ENCODE data around the gene PRDM16. TPM values are rescaled to one million over a fixed set of nuclear protein-coding genes. Genes with fewer than 3 reads are reported as not detected.

The PRDM16 gene
- total RNA-seq, 4 donors from 2014 or later: 0.26 to 7.7 (median 0.35) TPM; not detected in 1

GRCh38 chr1:3230553-3230952, 161.6 kb downstream of the PRDM16 start:
- Histone ChIP-seq H3K27me3 (no peaks in the 10 kb centered on the region), H3K36me3 (no peaks in the 10 kb centered on the region), H3K27ac (no peak overlapping the region), H3K4me3 (no peak overlapping the region), H3K4me1 (no peaks in the 10 kb centered on the region), H3K9me3 (no peaks in the 10 kb centered on the region)
- intact Hi-C loops (cut with DNase I; ENCODE audit: low total_unique reads): no loop called here
- no peak for TF ChIP-seq POLR2A (IDR thresholded peaks at IDR 0.05)
- no peak for TF ChIP-seq CTCF (IDR thresholded peaks at IDR 0.05)
- no peak for DNase-seq

GRCh38 chr1:3231245-3231644, 162.2 kb downstream of the PRDM16 start:
- Histone ChIP-seq H3K4me3 (no peak overlapping the region), H3K9me3 (no peaks in the 10 kb centered on the region), H3K36me3 (no peaks in the 10 kb centered on the region), H3K27ac (no peak overlapping the region), H3K27me3 (no peaks in the 10 kb centered on the region), H3K4me1 (no peaks in the 10 kb centered on the region)
- intact Hi-C loops (cut with DNase I; ENCODE audit: low total_unique reads): no loop called here
- DNase-seq: no peak
- TF ChIP-seq POLR2A (IDR thresholded peaks at IDR 0.05): no peak
- no peak for TF ChIP-seq CTCF (IDR thresholded peaks at IDR 0.05)

- H3K27ac ChIP-seq: no peak overlapping the region
- no peak for DNase-seq
- no peaks in the 10 kb centered on the region for H3K27me3 ChIP-seq
- H3K4me3 ChIP-seq: no peak overlapping the region
- H3K36me3 ChIP-seq: no peaks in the 10 kb centered on the region
- intact Hi-C loops (cut with DNase I; ENCODE audit: low total_unique reads): no loop called here
- H3K9me3 ChIP-seq: no peaks in the 10 kb centered on the region
- no peak for TF ChIP-seq POLR2A (IDR thresholded peaks at IDR 0.05)
- no peak for TF ChIP-seq CTCF (IDR thresholded peaks at IDR 0.05)
- H3K4me1 ChIP-seq: no peaks in the 10 kb centered on the region
These were observed 162.8 kb downstream of the PRDM16 start for GRCh38 chr1:3231826-3232225.

GRCh38 chr1:3233031-3233430, 164.0 kb downstream of the PRDM16 start:
- H3K4me3 ChIP-seq: no peak overlapping the region
- intact Hi-C loops (cut with DNase I; ENCODE audit: low total_unique reads): no loop called here
- no peak for TF ChIP-seq POLR2A (IDR thresholded peaks at IDR 0.05)
- no peak for TF ChIP-seq CTCF (IDR thresholded peaks at IDR 0.05)
- H3K36me3 ChIP-seq: no peaks in the 10 kb centered on the region
- no peak overlapping the region for H3K27ac ChIP-seq
- DNase-seq: no peak
- no peaks in the 10 kb centered on the region for H3K27me3 ChIP-seq
- no peaks in the 10 kb centered on the region for H3K9me3 ChIP-seq
- no peaks in the 10 kb centered on the region for H3K4me1 ChIP-seq

GRCh38 chr1:3233551-3233950, 164.5 kb downstream of the PRDM16 start:
- H3K4me1 ChIP-seq: no peaks in the 10 kb centered on the region
- no peak overlapping the region for H3K4me3 ChIP-seq
- no peak for TF ChIP-seq POLR2A (IDR thresholded peaks at IDR 0.05)
- no peak for TF ChIP-seq CTCF (IDR thresholded peaks at IDR 0.05)
- H3K36me3 ChIP-seq: no peaks in the 10 kb centered on the region
- H3K27me3 ChIP-seq: no peaks in the 10 kb centered on the region
- H3K9me3 ChIP-seq: no peaks in the 10 kb centered on the region
- DNase-seq: no peak
- H3K27ac ChIP-seq: no peak overlapping the region
- intact Hi-C loops (cut with DNase I; ENCODE audit: low total_unique reads): no loop called here

All from uterus (tissue), 4 donors.